ENCODE results near the gene LIN52. TPM values are rescaled to one million over a fixed set of nuclear protein-coding genes. Genes with fewer than 3 reads are reported as not detected.
"Not testable (repeated sequence)": the region's sequence is repeated elsewhere in the genome, so short reads cannot be mapped to it uniquely, and the experiment has no call there.

The LIN52 gene
- polyA plus RNA-seq, 3 donors = 2.3 to 16.3 (median 7.8) TPM

DNA sequence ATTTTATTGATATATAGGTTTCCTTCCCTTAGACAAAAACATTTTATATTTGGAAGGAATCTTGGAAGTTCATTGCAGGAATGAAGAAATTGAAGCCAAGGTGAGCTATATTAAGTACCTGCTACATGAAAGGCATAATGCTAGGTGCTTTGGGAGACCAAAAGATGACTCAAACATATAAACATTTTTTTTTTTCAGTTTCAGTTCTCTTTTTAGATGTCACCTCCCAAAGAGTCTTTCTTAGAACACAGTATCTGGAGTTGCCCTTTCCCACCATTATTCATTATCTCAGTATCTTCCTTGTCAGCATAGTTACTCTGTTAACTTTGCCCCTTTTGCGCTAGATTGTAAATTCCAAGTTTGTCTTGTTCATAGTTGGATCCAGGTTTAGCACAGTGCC lies 1.1 kb downstream of the LIN52 start:
- no peak overlapping the region for H3K27ac ChIP-seq (ENCODE audit: low read depth, low read length)
- 75 to 91% (median 87%) methylated on average over 1 of the region's 1 CpG for WGBS, 3 donors

GRCh38 chr14:74089251-74090020 lies 4.7 kb downstream of the LIN52 start:
- 87 to 93% (median 88%) methylated on average over 8 of the region's 8 CpGs for WGBS, 3 donors
- no peak overlapping the region for H3K27ac ChIP-seq (ENCODE audit: low read depth, low read length)

- WGBS, 3 donors = 93 to 98% (median 97%) methylated on average over 2 of the region's 2 CpGs
- H3K27ac ChIP-seq (ENCODE audit: low read depth, low read length) = no peak overlapping the region
Measured at GRCh38 chr14:74105381-74105780, 20.6 kb downstream of the LIN52 start.

GRCh38 chr14:74109369-74109768 lies 24.6 kb downstream of the LIN52 start:
- 65 to 94% (median 74%) methylated on average over 1 of the region's 1 CpG for WGBS, 3 donors
- no peak overlapping the region for H3K27ac ChIP-seq (ENCODE audit: low read depth, low read length)

- H3K27ac ChIP-seq (ENCODE audit: low read depth, low read length) = not testable (repeated sequence)
- WGBS, 3 donors = 91 to 93% (median 91%) methylated on average over 13 of the region's 13 CpGs
Measured at GRCh38 chr14:74111395-74112216, 26.9 kb downstream of the LIN52 start.

DNA sequence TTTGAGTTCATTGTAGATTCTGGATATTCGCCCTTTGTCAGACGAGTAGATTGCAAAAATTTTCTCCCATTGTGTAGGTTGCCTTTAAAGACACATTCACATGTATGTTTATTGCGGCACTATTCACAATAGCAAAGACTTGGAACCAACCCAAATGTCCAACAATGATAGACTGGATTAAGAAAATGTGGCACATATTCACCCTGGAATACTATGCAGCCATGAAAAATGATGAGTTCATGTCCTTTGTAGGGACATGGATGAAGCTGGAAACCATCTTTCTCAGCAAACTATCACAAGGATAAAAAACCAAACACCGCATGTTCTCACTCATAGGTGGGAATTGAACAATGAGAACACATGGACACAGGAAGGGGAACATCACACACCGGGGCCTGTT lies 40.7 kb downstream of the LIN52 start:
- not testable (repeated sequence) for H3K27ac ChIP-seq (ENCODE audit: low read depth, low read length)
- 76 to 97% (median 91%) methylated on average over 4 of the region's 5 CpGs for WGBS, 3 donors

- H3K27ac ChIP-seq (ENCODE audit: low read depth, low read length) = no peak overlapping the region
- 99 to 100% (median 100%) methylated on average over 1 of the region's 1 CpG for WGBS, 3 donors
Measured at GRCh38 chr14:74126315-74127013, 41.7 kb downstream of the LIN52 start.

GRCh38 chr14:74127634-74128033 lies 42.9 kb downstream of the LIN52 start:
- 82 to 100% (median 100%) methylated on average over 1 of the region's 1 CpG for WGBS, 3 donors

DNA sequence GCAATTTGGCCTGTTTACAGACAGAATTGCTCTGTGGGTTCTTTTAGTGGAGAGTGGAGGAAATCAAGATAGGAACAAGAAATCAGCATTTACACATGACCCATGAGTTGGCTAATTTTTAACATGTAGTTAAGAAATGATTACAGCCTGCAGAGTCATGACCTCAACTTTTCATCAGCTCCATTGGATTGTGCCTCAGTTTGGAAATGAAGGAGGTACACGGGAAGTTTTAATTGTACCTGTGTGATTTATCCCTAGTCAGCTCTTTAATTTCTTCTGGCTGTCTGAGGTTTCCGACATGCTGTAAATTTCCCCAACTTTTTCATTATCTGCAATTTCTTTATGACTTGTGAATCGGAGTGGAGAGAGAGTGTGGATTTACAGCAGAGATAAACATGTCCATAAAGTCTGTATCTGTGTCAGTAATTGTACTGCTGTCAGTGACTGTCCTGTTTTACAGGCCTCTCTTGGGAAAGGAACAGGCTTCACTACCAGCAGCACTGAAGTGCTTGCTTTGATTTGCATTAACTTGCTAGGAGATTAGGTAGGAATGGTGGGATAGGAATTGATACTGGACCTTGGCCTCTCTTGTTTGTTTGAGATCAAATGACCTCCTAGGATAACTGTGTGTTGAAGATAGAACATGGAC lies 49.2 kb downstream of the LIN52 start:
- no peak overlapping the region for H3K27ac ChIP-seq (ENCODE audit: low read depth, low read length)
- 46 to 67% (median 60%) methylated on average over 3 of the region's 3 CpGs for WGBS, 3 donors

More at GRCh38 chr14:74127634-74128033, 42.9 kb downstream of the LIN52 start:
- no peak overlapping the region for H3K27ac ChIP-seq (ENCODE audit: low read depth, low read length)

DNA sequence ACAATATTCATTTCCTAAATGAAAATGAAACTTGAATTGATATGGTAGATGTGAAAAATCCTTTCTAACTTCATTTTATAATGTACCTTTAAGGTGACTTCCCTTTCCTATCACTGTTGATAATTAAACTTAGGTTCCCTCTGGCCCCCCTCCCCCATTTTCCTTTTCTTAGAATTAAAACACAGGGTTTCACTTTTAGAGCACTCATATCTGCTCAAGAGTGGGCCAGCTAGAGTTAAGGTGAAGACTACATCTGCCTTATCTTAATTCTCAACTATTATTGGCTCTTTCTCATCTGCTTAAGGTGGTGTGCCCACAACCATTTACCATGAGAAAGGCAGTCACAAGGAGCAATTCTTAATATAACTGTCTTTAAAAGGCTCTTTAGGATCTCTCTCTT lies 49.7 kb downstream of the LIN52 start:
- H3K27ac ChIP-seq (ENCODE audit: low read depth, low read length) = no peak overlapping the region

DNA sequence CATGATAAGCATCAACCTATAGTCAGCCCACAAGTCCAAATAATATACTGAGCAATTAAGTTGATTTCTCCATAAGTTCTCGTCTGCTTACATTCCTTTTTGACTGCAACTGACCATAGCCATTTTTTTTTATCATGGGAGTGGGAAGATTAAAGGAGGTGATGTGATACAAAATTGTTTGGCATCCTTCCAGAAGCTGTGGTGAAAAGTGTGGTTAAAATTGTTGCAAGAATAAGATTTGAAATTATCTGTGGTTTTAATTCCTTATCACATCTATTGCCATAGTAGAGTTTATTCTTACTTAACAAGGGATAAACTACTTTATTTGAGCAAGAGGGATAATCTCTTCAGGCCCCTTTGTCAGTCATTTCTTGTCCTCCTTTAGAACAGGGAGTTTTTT lies 50.7 kb downstream of the LIN52 start:
- no peak overlapping the region for H3K27ac ChIP-seq (ENCODE audit: low read depth, low read length)
- 52 to 84% (median 70%) methylated on average over 1 of the region's 1 CpG for WGBS, 3 donors

DNA sequence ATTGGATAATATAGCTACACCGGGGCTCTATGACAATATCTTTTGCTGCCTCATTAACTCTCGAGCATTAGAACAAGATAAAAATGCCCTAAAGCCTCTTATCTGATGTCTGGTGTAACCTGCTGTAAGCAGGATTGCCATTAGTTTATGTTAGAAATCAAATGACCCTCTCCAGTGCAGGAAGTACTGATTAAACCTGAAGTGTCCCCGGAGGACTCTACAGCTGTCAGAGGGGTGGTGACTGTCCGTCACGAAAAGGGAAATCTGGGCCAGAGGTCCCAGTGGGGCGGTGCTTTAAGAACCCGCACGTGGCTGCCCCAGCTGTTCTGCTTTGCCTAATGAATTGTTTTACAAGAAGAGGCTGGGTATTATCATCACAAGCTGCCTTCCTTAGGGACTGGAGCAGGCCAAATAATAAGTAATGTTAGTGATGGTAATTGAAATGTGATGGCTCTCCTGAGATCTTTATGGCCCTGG lies 55.7 kb downstream of the LIN52 start:
- H3K27ac ChIP-seq (ENCODE audit: low read depth, low read length) = no peak overlapping the region
- 27 to 49% (median 46%) methylated on average over 8 of the region's 8 CpGs for WGBS, 3 donors

GRCh38 chr14:74141703-74142102 lies 56.9 kb downstream of the LIN52 start:
- no peak overlapping the region for H3K27ac ChIP-seq (ENCODE audit: low read depth, low read length)
- 36 to 73% (median 40%) methylated on average over 3 of the region's 3 CpGs for WGBS, 3 donors

GRCh38 chr14:74142523-74142922 lies 57.8 kb downstream of the LIN52 start:
- no peak overlapping the region for H3K27ac ChIP-seq (ENCODE audit: low read depth, low read length)
- WGBS, 3 donors = 70 to 85% (median 76%) methylated on average over 4 of the region's 4 CpGs

GRCh38 chr14:74144789-74145188 lies 60.0 kb downstream of the LIN52 start:
- H3K27ac ChIP-seq (ENCODE audit: low read depth, low read length) = no peak overlapping the region
- WGBS, 3 donors = 56 to 81% (median 79%) methylated on average over 3 of the region's 3 CpGs

DNA sequence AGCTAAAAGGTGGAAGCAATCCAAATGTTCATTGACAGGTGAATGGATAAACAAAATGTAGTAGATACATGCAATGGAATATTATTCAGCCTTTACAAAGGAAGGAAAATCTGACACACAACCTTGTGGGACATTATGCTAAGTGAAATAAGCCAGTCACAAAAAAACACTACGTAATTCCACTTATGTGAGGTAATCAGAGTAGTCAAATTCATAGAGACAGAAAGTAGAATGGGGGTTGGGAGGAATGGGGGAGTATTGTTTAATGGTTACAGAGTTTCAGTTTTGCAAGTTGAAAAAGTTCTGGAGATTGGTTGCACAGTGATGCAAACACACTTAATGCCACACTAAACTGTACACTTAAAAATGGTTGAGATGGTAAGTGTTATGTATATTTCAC lies 62.8 kb downstream of the LIN52 start:
- 91 to 93% (median 91%) methylated on average over 1 of the region's 1 CpG for WGBS, 3 donors
- H3K27ac ChIP-seq (ENCODE audit: low read depth, low read length) = no peak overlapping the region

DNA sequence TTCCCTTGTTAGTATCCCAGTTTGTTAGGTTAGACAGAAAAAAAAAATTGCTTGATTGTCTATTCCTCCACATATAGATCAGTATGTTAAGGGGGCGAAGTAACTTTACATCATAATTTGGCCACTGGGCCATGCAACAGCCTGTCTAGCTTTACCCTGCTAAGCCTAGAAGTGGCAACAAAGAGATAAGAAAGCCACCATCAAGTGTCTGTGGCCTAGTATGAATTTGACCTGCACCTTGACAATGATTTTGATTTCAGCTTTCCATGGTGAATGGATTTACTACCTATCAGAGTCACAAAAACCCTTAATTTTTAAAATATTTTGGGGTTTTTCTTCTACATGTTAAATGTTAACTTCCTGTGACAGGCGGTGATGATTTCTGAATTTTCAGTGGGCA lies 63.9 kb downstream of the LIN52 start:
- H3K27ac ChIP-seq (ENCODE audit: low read depth, low read length) = no peak overlapping the region
- WGBS, 3 donors = 80 to 96% (median 95%) methylated on average over 2 of the region's 2 CpGs

GRCh38 chr14:74155287-74155686 lies 70.5 kb downstream of the LIN52 start:
- no peak overlapping the region for H3K27ac ChIP-seq (ENCODE audit: low read depth, low read length)
- 79 to 90% (median 81%) methylated on average over 6 of the region's 6 CpGs for WGBS, 3 donors
